HEK293 (cell line): ENCODE measurements around the gene DST.

Experiments
- YY1 ChIP-seq: fragments of 450-650 bp; formaldehyde crosslinking; IDR thresholded peaks from 2 replicates; pipeline ENCODE4 v1.5.1; 2018; ENCODE audit warnings: missing biosample characterization, missing genetic modification characterization
- ZNF184 ChIP-seq: fragments of 450-650 bp; IDR thresholded peaks from 2 replicates; pipeline ENCODE4 v1.5.1; 2018; ENCODE audit warnings: missing biosample characterization, mild to moderate bottlenecking, missing genetic modification characterization
- ZNF350 ChIP-seq: fragments of 450-650 bp; formaldehyde crosslinking; IDR thresholded peaks from 2 replicates; pipeline ENCODE4 v1.5.0; 2017; ENCODE audit warnings: missing biosample characterization, mild to moderate bottlenecking, missing genetic modification characterization
- ZNF416 ChIP-seq: fragments of 450-650 bp; formaldehyde crosslinking; IDR thresholded peaks from 2 replicates; pipeline ENCODE4 v1.5.1; 2016; ENCODE audit warnings: missing biosample characterization, missing genetic modification characterization
- ZNF555 ChIP-seq: fragments of 450-650 bp; formaldehyde crosslinking; conservative IDR thresholded peaks from 2 replicates; pipeline ENCODE4 v1.5.1; 2017; ENCODE audit warnings: missing biosample characterization, mild to moderate bottlenecking, missing genetic modification characterization, inconsistent platforms
- ZNF610 ChIP-seq: fragments of 450-650 bp; formaldehyde crosslinking; IDR thresholded peaks from 2 replicates; pipeline ENCODE4 v1.5.1; 2016; ENCODE audit warnings: missing biosample characterization, missing genetic modification characterization, borderline replicate concordance
- ZNF777 ChIP-seq: fragments of 450-650 bp; formaldehyde crosslinking; IDR thresholded peaks from 2 replicates; pipeline ENCODE4 v1.5.1; 2017; ENCODE audit warnings: missing biosample characterization, missing genetic modification characterization, borderline replicate concordance
- ZNF843 ChIP-seq: fragments of 450-650 bp; formaldehyde crosslinking; IDR thresholded peaks from 2 replicates; pipeline ENCODE4 v1.5.1; 2016; ENCODE audit warnings: missing biosample characterization, missing genetic modification characterization
- TF ChIP-seq, protein P1 (sequence below): fragments of 450-650 bp; formaldehyde crosslinking; IDR thresholded peaks from 2 replicates; pipeline ENCODE4 v1.5.1; 2016; ENCODE audit warnings: missing biosample characterization, missing genetic modification characterization
- TF ChIP-seq, protein P2 (sequence below): fragments of 450-650 bp; formaldehyde crosslinking; IDR thresholded peaks from 2 replicates; pipeline ENCODE4 v1.5.1; 2016; ENCODE audit warnings: missing biosample characterization, missing genetic modification characterization
- TF ChIP-seq, protein P3 (sequence below): fragments of 450-650 bp; formaldehyde crosslinking; optimal IDR thresholded peaks from 2 replicates; pipeline ENCODE3; 2016; ENCODE audit warnings: missing biosample characterization, mild to moderate bottlenecking, missing genetic modification characterization
- TF ChIP-seq, protein P4 (sequence below): fragments of 450-650 bp; formaldehyde crosslinking; IDR thresholded peaks from 2 replicates; pipeline ENCODE4 v1.5.1; 2016; ENCODE audit warnings: missing biosample characterization, missing genetic modification characterization, low read depth

DNA sequence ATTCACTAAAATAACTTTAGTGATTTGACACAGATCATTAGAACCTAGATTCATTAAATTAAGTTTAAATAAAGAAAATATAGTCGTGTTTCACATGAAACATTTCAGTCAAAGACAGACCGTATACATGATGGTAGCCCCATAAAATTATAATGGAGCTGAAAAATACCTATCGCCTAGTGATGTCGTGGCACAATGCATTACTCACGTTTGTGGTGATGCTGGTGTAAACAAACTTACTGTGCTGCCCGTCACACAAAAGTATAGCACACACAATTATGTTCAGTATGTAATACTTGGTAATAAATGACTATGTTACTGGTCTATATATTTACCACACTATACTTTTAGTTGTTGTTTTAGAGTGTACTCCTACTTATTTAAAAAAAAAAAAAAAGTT, 17.3 kb downstream of the DST start:
- TF ChIP-seq ZNF610 (tag by site-specific recombination) (no peak), ZNF777 (tag by site-specific recombination) (no peak), ZNF184 (tag by site-specific recombination) (no peak), YY1 (tag by site-specific recombination) (no peak), ZNF350 (no peak), ZNF555 (tag by site-specific recombination) (no peak), ZNF416 (no peak), ZNF843 (no peak)
- TF ChIP-seq, protein P1, sequence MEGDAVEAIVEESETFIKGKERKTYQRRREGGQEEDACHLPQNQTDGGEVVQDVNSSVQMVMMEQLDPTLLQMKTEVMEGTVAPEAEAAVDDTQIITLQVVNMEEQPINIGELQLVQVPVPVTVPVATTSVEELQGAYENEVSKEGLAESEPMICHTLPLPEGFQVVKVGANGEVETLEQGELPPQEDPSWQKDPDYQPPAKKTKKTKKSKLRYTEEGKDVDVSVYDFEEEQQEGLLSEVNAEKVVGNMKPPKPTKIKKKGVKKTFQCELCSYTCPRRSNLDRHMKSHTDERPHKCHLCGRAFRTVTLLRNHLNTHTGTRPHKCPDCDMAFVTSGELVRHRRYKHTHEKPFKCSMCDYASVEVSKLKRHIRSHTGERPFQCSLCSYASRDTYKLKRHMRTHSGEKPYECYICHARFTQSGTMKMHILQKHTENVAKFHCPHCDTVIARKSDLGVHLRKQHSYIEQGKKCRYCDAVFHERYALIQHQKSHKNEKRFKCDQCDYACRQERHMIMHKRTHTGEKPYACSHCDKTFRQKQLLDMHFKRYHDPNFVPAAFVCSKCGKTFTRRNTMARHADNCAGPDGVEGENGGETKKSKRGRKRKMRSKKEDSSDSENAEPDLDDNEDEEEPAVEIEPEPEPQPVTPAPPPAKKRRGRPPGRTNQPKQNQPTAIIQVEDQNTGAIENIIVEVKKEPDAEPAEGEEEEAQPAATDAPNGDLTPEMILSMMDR (tag by site-specific recombination) = no peak
- TF ChIP-seq, protein P2, sequence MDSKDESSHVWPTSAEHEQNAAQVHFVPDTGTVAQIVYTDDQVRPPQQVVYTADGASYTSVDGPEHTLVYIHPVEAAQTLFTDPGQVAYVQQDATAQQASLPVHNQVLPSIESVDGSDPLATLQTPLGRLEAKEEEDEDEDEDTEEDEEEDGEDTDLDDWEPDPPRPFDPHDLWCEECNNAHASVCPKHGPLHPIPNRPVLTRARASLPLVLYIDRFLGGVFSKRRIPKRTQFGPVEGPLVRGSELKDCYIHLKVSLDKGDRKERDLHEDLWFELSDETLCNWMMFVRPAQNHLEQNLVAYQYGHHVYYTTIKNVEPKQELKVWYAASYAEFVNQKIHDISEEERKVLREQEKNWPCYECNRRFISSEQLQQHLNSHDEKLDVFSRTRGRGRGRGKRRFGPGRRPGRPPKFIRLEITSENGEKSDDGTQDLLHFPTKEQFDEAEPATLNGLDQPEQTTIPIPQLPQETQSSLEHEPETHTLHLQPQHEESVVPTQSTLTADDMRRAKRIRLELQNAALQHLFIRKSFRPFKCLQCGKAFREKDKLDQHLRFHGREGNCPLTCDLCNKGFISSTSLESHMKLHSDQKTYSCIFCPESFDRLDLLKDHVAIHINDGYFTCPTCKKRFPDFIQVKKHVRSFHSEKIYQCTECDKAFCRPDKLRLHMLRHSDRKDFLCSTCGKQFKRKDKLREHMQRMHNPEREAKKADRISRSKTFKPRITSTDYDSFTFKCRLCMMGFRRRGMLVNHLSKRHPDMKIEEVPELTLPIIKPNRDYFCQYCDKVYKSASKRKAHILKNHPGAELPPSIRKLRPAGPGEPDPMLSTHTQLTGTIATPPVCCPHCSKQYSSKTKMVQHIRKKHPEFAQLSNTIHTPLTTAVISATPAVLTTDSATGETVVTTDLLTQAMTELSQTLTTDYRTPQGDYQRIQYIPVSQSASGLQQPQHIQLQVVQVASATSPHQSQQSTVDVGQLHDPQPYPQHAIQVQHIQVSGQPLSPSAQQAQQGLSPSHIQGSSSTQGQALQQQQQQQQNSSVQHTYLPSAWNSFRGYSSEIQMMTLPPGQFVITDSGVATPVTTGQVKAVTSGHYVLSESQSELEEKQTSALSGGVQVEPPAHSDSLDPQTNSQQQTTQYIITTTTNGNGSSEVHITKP = no peak
- TF ChIP-seq, protein P3, sequence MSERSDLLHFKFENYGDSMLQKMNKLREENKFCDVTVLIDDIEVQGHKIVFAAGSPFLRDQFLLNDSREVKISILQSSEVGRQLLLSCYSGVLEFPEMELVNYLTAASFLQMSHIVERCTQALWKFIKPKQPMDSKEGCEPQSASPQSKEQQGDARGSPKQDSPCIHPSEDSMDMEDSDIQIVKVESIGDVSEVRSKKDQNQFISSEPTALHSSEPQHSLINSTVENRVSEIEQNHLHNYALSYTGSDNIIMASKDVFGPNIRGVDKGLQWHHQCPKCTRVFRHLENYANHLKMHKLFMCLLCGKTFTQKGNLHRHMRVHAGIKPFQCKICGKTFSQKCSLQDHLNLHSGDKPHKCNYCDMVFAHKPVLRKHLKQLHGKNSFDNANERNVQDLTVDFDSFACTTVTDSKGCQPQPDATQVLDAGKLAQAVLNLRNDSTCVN (tag by site-specific recombination) = no peak
- TF ChIP-seq, protein P4, sequence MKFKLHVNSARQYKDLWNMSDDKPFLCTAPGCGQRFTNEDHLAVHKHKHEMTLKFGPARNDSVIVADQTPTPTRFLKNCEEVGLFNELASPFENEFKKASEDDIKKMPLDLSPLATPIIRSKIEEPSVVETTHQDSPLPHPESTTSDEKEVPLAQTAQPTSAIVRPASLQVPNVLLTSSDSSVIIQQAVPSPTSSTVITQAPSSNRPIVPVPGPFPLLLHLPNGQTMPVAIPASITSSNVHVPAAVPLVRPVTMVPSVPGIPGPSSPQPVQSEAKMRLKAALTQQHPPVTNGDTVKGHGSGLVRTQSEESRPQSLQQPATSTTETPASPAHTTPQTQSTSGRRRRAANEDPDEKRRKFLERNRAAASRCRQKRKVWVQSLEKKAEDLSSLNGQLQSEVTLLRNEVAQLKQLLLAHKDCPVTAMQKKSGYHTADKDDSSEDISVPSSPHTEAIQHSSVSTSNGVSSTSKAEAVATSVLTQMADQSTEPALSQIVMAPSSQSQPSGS (tag by site-specific recombination) = no peak
